ENCODE measurements around the gene PTGDS. TPM values are rescaled to one million over a fixed set of nuclear protein-coding genes. Genes with fewer than 3 reads are reported as not detected.
A peak's percentile ranks its signal among the peaks of the same experiment; 100 is the strongest.

Gene PTGDS
- total RNA-seq, 3 donors from 2014 or later (not counting 1 experiment from before 2014, with no cell fraction given) = 157 to 361 (median 296) TPM

DNA sequence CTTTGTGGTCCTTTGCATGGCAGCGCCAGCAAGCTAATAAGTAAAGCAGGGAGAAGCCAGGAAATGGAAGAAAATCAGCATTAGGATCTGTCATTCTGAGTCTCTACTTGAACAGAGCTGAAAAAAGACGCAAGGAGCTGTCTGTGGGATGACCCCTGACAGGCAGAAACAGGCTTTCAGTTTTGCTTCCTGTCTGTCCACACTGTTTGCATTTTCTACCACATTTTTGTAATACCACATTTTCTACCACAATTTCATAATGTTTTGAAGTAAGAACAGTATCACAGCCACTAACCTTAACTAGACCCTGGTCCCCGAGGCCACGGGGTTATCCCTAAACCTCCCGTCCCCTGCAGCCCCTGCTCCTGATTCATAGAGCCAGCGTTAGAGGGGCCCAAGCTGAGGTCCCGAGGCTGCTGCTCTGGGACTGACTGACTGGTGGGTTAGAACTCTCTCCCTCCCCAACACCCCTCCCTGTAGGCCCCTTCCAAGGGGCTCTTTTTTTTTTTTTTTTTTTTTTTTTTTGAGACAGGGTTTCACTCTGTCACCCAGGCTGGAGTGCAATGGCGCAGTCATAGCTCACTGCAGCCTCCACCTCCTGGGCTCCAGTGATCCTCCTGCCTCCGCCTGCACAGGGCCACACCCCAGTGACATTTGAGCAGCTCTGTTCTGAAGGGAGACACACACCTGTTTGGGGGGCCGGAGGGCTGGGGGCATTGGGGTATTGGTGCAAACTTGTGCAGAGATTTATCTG is 23.1 kb downstream of the PTGDS start:
- H3K4me3 Mint-ChIP-seq = peak overlapping the region; percentile 84
- TF ChIP-seq, protein P1, sequence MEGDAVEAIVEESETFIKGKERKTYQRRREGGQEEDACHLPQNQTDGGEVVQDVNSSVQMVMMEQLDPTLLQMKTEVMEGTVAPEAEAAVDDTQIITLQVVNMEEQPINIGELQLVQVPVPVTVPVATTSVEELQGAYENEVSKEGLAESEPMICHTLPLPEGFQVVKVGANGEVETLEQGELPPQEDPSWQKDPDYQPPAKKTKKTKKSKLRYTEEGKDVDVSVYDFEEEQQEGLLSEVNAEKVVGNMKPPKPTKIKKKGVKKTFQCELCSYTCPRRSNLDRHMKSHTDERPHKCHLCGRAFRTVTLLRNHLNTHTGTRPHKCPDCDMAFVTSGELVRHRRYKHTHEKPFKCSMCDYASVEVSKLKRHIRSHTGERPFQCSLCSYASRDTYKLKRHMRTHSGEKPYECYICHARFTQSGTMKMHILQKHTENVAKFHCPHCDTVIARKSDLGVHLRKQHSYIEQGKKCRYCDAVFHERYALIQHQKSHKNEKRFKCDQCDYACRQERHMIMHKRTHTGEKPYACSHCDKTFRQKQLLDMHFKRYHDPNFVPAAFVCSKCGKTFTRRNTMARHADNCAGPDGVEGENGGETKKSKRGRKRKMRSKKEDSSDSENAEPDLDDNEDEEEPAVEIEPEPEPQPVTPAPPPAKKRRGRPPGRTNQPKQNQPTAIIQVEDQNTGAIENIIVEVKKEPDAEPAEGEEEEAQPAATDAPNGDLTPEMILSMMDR (IDR thresholded peaks at IDR 0.05) = no peak
- H3K27ac ChIP-seq (ENCODE audit: low read length) = peak overlapping the region; percentile 77
- H3K4me3 ChIP-seq (ENCODE audit: low read length) = no peak overlapping the region
- peak; percentile 35 to 63 (median 44) for ATAC-seq
- peaks cover 32 to 54% of the 10 kb centered on the region in 2 donors for H3K4me1 Mint-ChIP-seq
- intact Hi-C loops (cut with micrococcal nuclease) = loop anchor here (1.0 kb wide), 1 partner anchor 40 kb away; no protein-coding TSS in a partner anchor
- H3K27me3 Mint-ChIP-seq (ENCODE audit: low read depth in 2 of 2) = no peaks in the 10 kb centered on the region
- DNase-seq = peak; percentile 56 to 70
- no peaks in the 10 kb centered on the region for H3K36me3 ChIP-seq (ENCODE audit: control insufficient read depth, insufficient read depth, low read length)
- no peaks in the 10 kb centered on the region for H3K36me3 Mint-ChIP-seq
- no peaks in the 10 kb centered on the region for H3K9me3 ChIP-seq (ENCODE audit: control insufficient read depth, insufficient read depth, low read length)
- H3K27me3 ChIP-seq (ENCODE audit: control insufficient read depth, insufficient read depth, low read length) = no peaks in the 10 kb centered on the region
- H3K9me3 Mint-ChIP-seq = no peaks in the 10 kb centered on the region
- peaks cover 76% of the 10 kb centered on the region for H3K4me1 ChIP-seq (ENCODE audit: control insufficient read depth, insufficient read depth, low read length)
- peak overlapping the region; percentile 97 to 99 for H3K27ac Mint-ChIP-seq
- WGBS (ENCODE audit: insufficient coverage) = 21% methylated on average over 10 of the region's 10 CpGs

DNA sequence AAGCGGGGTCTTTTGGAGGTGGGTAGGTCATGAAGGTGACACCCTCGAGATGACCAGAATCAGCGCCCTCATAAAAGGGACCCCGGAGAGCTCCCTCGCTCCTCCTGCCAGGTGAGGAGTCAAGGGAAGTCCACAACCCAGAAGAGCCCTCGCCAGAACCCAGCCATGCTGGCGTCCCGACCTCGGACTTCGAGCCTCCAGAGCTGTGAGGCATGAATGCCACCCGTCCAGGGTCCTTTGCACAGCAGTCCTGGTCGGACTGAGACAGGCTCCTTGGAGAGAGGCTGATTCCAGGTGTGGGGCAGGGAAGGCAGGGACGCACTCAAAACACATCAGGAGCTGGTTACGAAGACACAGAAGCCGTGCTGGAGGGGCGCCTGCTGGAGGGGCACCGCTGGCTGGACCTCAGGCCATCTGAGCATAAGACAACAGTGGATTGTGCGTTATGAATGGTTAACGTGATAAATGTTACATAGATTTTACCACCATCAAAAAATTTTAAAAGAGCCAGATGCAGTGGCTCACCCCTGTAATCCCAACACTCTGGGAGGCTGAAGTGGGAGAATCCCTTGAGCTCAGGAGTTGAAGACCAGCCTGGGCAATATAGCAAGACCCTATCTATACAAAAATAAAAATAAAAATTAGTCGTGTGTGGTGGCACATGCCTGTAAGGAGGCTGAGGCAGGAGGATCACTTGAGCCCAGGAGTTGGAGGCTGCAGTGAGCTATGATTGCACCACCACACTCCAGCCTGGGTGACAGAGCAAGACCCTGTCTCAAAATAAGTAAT is 24.7 kb downstream of the PTGDS start:
- ATAC-seq (no peak), DNase-seq (no peak)
- no peaks in the 10 kb centered on the region for H3K27me3 Mint-ChIP-seq (ENCODE audit: low read depth in 2 of 2)
- Histone ChIP-seq H3K36me3 (ENCODE audit: control insufficient read depth, insufficient read depth, low read length) (no peaks in the 10 kb centered on the region), H3K4me3 (ENCODE audit: low read length) (no peak overlapping the region), H3K27ac (ENCODE audit: low read length) (no peak overlapping the region), H3K27me3 (ENCODE audit: control insufficient read depth, insufficient read depth, low read length) (no peaks in the 10 kb centered on the region), H3K9me3 (ENCODE audit: control insufficient read depth, insufficient read depth, low read length) (no peaks in the 10 kb centered on the region), H3K4me1 (ENCODE audit: control insufficient read depth, insufficient read depth, low read length) (peaks cover 75% of the 10 kb centered on the region)
- no peaks in the 10 kb centered on the region for H3K9me3 Mint-ChIP-seq
- 94% methylated on average over 19 of the region's 20 CpGs for WGBS (ENCODE audit: insufficient coverage)
- TF ChIP-seq, protein P1 (IDR thresholded peaks at IDR 0.05) = no peak
- no peak overlapping the region for H3K4me3 Mint-ChIP-seq
- no peaks in the 10 kb centered on the region for H3K36me3 Mint-ChIP-seq
- no peak overlapping the region for H3K27ac Mint-ChIP-seq
- intact Hi-C loops (cut with micrococcal nuclease) = no loop called here
- peaks cover 39 to 52% of the 10 kb centered on the region in 2 donors for H3K4me1 Mint-ChIP-seq

- Mint-ChIP-seq H3K27me3 (ENCODE audit: low read depth in 2 of 2) (no peaks in the 10 kb centered on the region), H3K9me3 (no peaks in the 10 kb centered on the region)
- WGBS (ENCODE audit: insufficient coverage) = 89% methylated on average over 10 of the region's 10 CpGs
Measured at GRCh38 chr9:137002646-137003041, 25.3 kb downstream of the PTGDS start.

More at GRCh38 chr9:137002646-137003041, 25.3 kb downstream of the PTGDS start:
- H3K27me3 ChIP-seq (ENCODE audit: control insufficient read depth, insufficient read depth, low read length) = no peaks in the 10 kb centered on the region
- Mint-ChIP-seq H3K4me1 (peaks cover 36 to 49% of the 10 kb centered on the region in 2 donors), H3K27ac (no peak overlapping the region), H3K36me3 (no peaks in the 10 kb centered on the region), H3K4me3 (no peak overlapping the region)
- H3K27ac ChIP-seq (ENCODE audit: low read length) = no peak overlapping the region
- ATAC-seq (no peak), DNase-seq (no peak)
- H3K36me3 ChIP-seq (ENCODE audit: control insufficient read depth, insufficient read depth, low read length) = peaks cover under 1% of the 10 kb centered on the region
- TF ChIP-seq, protein P1 (IDR thresholded peaks at IDR 0.05) = no peak
- H3K4me3 ChIP-seq (ENCODE audit: low read length) = no peak overlapping the region
- H3K4me1 ChIP-seq (ENCODE audit: control insufficient read depth, insufficient read depth, low read length) = peaks cover 69% of the 10 kb centered on the region
- intact Hi-C loops (cut with micrococcal nuclease) = no loop called here
- H3K9me3 ChIP-seq (ENCODE audit: control insufficient read depth, insufficient read depth, low read length) = no peaks in the 10 kb centered on the region

All from natural killer cell (primary cell).